Stimulated activated CD4-positive, alpha-beta T cell treated with anti-CD3 and anti-CD28 coated beads, TNF-alpha, amount 100 ng/mL, for 4 hours (primary cell): Measurements from ENCODE around the gene PRKG1.
"Not testable (repeated sequence)": the region's sequence is repeated elsewhere in the genome, so short reads cannot be mapped to it uniquely, and the experiment has no call there.

ENCODE experiments used
- DNase-seq, 3 experiments: peaks; one replicate each; pipeline ENCODE4 v3.0.0-alpha.2; 2020; ENCODE audit warnings: low read depth in 3 of 3

The PRKG1 gene

DNA sequence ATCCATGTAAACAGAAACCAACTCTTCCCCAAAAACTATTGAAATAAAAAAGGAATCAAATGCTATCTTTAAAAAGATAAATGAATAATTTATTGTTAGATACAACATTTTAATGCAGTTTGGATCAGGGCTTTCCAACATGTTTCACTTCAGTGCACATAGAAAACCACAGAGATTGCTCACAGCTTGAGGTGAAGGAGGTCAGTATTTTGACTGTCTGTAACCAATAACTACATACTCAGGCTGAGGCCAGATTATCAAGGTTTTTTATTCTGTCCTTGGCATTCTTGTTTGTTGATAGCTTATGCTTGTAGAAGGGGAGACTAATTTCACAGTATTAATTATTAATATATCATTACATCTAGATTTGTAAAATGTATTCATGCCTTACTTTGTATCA is 195.5 kb downstream of the PRKG1 start:
- no peak for DNase-seq

DNA sequence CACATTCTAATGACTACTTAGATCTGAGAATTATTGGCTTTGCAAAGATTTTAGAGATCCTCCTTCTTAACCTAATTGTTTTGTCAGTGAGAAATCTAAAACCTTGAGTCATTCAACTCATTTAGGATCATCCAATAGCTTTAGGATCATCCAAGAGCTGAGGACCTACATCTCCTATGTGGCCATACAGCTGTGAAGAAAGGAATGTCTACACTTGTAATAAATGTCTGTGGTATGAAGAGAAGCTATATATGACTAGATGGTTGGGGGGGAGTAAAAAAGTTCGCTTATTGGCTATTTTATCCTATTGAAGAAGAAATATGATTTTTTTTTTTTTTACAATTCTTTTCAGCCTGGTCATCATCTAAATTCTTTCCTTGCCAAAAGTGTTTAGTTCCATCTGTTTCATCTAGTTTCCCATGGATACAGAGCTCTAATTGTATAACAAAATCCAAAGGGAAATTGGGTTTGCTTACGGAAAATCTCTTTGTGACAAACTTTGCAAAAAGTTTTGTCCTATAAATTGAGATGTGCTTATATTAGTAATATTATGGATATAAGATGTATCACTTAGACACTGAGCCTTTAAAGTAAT is 196.7 kb downstream of the PRKG1 start:
- no peak for DNase-seq

DNA sequence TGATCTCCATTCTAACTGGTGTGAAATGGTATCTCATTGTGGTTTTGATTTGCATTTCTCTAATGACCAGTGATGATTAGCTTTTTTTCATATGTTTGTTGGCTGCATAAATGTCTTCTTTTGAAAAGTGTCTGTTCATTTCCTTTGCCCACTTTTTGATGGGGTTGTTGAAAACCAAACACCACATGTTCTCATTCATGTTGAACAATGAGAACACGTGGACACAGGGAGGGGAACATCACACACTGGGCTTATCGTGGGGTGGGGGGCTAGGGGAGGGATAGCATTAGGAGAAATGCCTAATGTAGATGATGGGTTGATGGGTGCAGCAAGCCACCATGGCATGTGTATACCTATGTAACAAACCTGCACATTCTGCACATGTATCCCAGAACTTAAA is 197.8 kb downstream of the PRKG1 start:
- DNase-seq = not testable (repeated sequence)

DNA sequence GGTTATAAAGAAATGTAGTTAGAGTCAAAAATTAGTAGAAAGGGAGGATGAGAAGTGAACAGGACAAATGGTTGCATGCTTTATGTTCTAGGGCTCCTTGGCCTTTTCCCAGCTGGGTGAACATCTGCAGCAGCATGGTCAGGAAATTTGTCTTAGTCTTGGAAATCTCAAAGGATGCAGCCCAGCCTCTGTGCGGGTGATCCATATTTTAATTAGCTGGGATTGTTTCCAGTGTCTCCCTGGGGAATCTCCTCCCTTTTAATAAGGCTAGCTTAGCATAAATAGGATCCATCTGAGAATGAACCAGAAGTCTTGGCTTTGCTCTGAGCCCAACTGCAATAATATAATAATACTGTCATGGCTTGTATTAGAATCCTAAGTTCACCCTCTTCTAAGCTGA is 198.3 kb downstream of the PRKG1 start:
- DNase-seq = no peak

GRCh38 chr10:51273574-51273973 is 199.3 kb downstream of the PRKG1 start:
- no peak for DNase-seq

GRCh38 chr10:51276097-51276496 is 201.8 kb downstream of the PRKG1 start:
- not testable (repeated sequence) for DNase-seq

DNA sequence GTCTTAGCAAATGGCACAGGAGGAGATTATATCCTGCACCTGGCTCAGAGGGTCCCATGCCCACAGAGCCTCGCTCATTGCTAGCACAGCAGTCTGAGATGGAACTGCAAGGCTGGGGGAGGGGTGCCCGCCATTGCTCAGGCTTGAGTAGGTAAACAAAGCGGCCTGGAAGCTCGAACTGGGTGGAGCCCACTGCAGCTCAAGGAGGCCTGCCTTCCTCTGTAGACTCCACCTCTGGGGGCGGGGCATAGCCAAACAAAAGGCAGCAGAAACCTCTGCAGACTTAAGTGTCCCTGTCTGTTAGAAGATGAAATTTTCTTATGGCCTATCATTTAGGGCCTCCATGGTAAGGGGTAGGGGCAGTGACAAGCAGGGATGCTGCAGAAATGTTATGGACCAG is 207.1 kb downstream of the PRKG1 start:
- DNase-seq = not testable (repeated sequence)

- DNase-seq = no peak
Measured at GRCh38 chr10:51285601-51286000, 211.3 kb downstream of the PRKG1 start.

DNA sequence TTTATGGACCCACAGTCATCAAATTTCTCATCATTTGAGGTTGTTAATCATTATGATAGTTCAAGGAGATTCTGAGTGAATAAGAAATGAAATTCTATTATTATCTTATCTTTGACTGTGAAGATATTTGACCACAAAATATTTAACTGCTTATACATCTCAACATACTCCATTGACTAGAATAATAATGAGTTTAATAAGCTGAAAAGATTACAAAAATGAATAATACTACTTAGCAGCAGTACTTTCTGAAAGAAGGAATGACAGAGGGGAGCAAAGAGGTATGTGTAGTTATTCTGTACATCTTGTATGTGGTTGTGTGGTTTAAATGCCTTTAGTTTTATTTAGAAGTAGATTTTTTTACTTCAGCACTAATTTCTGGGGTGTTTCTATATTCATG is 214.2 kb downstream of the PRKG1 start:
- DNase-seq = no peak

DNA sequence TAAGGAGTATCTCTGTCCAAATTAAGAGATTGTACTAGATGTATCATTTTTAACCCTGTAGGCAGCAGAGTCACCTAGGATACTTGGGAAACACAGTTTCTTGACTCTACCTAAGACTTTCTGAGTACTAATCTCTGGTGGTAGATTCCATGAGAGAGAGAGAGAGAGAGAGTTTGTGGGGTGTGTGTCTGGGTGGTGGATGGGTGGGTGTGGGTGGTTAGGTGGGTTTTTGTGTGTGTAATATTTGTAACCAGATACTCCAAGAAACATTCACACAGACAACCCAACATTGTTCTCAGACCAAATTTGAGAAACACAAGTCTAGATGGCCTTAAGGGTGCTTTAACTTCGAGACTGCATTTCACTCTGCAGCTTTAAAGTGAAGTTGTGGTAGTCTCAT is 215.2 kb downstream of the PRKG1 start:
- DNase-seq = no peak

GRCh38 chr10:51291961-51292360 is 217.7 kb downstream of the PRKG1 start:
- no peak for DNase-seq

- no peak for DNase-seq
Measured at GRCh38 chr10:51297438-51297837, 223.2 kb downstream of the PRKG1 start.

- no peak for DNase-seq
Measured at GRCh38 chr10:51300617-51301304, 226.5 kb downstream of the PRKG1 start.

- no peak for DNase-seq
Measured at GRCh38 chr10:51301644-51302043, 227.4 kb downstream of the PRKG1 start.

DNA sequence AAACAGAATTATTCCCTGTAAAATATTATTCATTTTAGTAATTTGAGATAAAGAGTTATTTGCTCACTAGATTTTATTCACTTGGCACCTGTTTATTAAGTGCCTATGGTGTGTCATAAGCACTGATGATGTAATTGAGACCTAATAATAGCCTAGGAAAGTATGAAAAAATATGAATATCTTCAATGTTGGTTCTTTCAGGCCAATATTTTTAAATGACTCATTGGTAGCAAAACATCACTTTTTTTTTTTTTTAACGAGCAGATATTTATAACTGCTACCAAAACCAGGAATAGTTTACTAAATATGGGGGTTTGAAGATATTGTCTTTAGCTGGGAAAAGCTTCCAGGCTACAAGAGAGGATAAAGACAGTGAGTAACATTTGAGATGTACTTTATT is 228.0 kb downstream of the PRKG1 start:
- DNase-seq = no peak

- DNase-seq = no peak
Measured at GRCh38 chr10:51308116-51308515, 233.8 kb downstream of the PRKG1 start.

- DNase-seq = no peak
Measured at GRCh38 chr10:51311228-51311627, 236.9 kb downstream of the PRKG1 start.

GRCh38 chr10:51312817-51313216 is 238.5 kb downstream of the PRKG1 start:
- no peak for DNase-seq

DNA sequence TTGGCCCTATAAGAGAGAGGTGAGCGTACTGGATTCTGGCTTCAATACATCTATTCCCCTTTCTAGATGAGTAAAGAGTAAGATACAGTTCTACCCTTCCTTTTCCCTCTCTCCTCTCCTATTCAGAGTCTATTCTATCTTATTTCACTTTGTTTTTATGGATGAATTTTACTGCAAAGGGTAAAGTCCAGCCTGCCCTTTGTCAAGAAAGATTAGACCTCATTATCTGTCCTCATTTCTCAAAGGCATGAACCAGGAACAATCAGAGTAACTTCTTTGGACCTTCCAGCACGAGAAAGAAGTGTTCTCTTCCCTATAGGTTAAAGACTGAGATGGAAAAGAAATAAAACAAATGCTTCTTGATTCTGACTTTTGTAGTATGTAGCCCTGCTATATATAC is 239.0 kb downstream of the PRKG1 start:
- DNase-seq = no peak

DNA sequence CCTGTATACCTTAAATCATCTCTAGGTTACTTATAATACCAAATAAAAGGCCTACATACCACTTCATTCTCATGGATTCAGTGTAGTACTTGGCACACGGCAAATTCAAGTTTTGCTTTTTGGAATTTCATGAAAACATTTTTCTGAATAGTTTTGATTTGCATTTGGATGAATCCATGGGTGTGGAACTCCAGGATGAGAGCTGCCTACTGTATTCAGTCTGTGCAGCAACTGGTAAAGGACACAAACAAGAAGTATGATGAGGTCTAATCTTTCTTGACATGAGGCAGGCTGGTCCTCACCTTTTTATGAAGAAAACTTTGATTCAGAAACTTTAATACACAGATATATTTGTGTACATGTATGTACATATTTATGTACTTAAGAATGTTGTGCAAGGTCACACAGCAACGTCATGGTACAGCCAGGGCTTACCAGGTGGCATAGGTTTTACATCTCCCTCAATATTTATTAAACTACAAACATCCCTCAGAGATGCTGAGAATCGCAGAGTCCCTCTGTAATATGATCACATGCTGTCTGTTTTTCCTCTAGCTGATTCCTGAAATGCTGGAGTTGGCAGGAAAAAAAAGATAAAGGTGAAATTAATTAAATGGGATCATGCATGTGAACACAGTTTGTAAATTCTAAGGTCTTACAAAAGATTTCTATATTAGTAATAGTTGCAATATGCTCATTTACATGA is 239.6 kb downstream of the PRKG1 start:
- DNase-seq = no peak

- no peak for DNase-seq
Measured at GRCh38 chr10:51314481-51314880, 240.2 kb downstream of the PRKG1 start.

DNA sequence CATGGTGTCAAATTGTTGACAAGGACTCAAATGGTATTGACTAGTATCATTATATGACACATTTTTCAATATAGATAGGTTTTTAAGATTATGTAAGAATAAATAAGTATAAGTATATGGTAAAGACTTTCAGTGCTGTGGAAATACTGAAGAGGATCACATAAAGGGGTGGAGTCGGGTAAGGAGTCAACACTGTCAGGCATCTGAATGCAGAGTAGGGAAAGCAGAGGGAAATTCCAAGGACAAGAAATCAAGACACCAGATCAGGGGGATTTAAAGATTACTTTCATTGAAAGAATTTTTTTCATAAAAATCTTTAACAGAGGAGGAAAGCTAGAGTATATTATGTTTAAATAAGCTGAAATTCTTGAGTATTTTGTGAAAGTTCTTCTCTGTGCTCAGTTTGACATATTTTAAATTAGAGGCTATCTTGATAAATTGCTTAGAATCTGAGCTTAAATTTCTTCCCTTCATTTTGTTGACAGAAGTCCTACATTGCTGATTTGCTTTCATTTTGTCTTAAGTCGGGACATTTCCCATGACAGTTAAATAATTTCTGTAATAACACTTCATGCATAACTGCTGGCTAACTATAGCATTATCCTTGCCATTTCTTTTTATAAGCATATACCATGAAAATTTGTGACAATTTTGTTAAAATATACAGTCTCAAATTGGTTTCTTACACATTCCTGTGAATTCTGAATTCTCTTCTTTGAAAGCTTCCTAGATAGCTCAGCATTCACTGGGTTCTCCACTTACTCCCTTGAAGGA is 244.3 kb downstream of the PRKG1 start:
- no peak for DNase-seq

DNA sequence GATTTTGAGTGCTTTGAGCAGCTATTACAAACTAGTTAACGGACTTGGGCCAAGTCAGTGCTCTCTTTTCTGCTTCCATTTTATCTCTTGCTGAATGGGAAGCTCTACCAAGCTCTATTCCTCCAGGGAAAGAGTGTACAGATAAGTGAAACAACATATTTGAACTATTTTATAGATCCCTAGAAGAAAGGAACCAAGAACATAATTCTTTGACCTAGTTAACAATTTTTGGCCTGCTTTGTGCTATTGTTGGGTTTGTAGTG is 244.8 kb downstream of the PRKG1 start:
- DNase-seq = no peak
